GM13977 (cell line): ENCODE data around the gene COPS8.

Source experiments
- DNase-seq: peaks from one replicate; pipeline ENCODE4 v3.0.0; 2012; ENCODE audit warnings: low spot score
- CTCF ChIP-seq: IDR thresholded peaks from 2 replicates; pipeline ENCODE4 v1.5.1; 2012; ENCODE audit warnings: mild to moderate bottlenecking, control low read depth; ENCODE audit not compliant: insufficient read depth; ENCODE audit errors: extremely low read depth, missing control alignments
- in situ Hi-C: fragments of 300-500 bp; cut with MboI; formaldehyde crosslinking; loops from one replicate; pipeline ENCODE4 v1.12.0; 2022; ENCODE audit warnings: low sequenced_read_pairs, low pct_unique_long_range_greater_than_20kb, mixed read lengths, inconsistent platforms; ENCODE audit not compliant: unreplicated experiment

The COPS8 gene

GRCh38 chr2:237062585-237062984 is 23.1 kb upstream of the COPS8 start:
- in situ Hi-C loops, result loop anchor here (25.0 kb wide), 2 partner anchors 550 to 1300 kb away; a partner anchor contains a TSS
- no peak for DNase-seq
- TF ChIP-seq CTCF, result no peak

- DNase-seq, result no peak
- no peak for TF ChIP-seq CTCF
- in situ Hi-C loops, result loop anchor here (25.0 kb wide), 2 partner anchors 552 to 1302 kb away; a partner anchor contains a TSS
These were observed 21.3 kb upstream of the COPS8 start for GRCh38 chr2:237064203-237065070.

- in situ Hi-C loops, result loop anchor here (25.0 kb wide), 2 partner anchors 553 to 1303 kb away; a partner anchor contains a TSS
- TF ChIP-seq CTCF, result no peak
- no peak for DNase-seq
These were observed 20.7 kb upstream of the COPS8 start for GRCh38 chr2:237065071-237065377.

GRCh38 chr2:237066396-237066795 is 19.3 kb upstream of the COPS8 start:
- in situ Hi-C loops, result loop anchor here (25.0 kb wide), 2 partner anchors 554 to 1304 kb away; a partner anchor contains a TSS
- TF ChIP-seq CTCF, result no peak
- no peak for DNase-seq

GRCh38 chr2:237068005-237068576 is 17.6 kb upstream of the COPS8 start:
- DNase-seq, result no peak
- no peak for TF ChIP-seq CTCF
- in situ Hi-C loops, result loop anchor here (25.0 kb wide), 2 partner anchors 556 to 1306 kb away; a partner anchor contains a TSS

GRCh38 chr2:237072067-237072931 is 13.4 kb upstream of the COPS8 start:
- TF ChIP-seq CTCF, result peak; percentile 94
- in situ Hi-C loops, result loop anchor here (10.0 to 25.0 kb wide), 3 partner anchors 560 to 1310 kb away; a partner anchor contains a TSS
- DNase-seq, result peak; percentile 52
